DMS153 treated with DMSO at 0.1 percent for 48 hours (cell line): Measurements from ENCODE around the gene TFF2.

Experiments used
- DNase-seq: peaks from one replicate; lab custom pipeline; 2025; ENCODE audit not compliant: unreplicated experiment; lab: John Stamatoyannopoulos, UW

Gene TFF2

DNA sequence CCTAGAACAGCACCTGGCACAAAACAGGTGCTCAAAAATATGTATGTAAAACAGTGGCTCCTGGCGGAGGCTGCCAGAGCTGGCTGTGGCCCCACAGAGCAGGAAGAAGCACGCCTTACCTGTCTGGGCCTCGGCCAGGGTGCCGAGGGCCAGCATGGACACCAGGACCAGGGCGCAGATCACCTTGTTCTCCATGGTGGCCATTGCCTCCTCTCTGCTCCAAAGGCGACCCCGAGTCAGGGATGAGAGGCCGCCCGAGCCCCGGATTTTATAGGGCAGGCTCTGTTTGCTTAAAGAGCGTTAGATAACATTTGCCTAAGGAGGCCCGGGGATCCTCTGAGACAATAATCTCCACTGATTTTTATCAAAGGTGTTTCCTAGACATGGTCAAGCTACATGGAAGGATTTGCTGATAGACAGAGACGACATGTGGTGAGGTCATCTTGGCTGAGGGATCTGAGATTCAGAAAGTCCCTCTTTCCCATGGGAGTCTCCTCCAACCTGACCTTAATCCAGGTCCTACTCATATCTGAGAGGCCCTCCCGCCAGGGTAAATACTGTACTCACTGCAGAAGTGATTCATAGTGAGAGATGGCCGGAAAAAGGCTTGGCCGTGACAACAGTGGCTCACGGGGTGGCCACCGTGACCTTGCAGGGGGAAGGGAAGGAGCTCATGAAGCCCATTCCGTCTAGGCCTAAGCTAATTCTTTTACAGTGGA is 15.7 kb upstream of the TFF2 start, which contains the start of gene TFF1:
Gene TFF1, minus strand, starts transcription at position 244 of the 719 bp plus-strand sequence. Its CDS starts 40 bp downstream, at position 204.
- no peak for DNase-seq

DNA sequence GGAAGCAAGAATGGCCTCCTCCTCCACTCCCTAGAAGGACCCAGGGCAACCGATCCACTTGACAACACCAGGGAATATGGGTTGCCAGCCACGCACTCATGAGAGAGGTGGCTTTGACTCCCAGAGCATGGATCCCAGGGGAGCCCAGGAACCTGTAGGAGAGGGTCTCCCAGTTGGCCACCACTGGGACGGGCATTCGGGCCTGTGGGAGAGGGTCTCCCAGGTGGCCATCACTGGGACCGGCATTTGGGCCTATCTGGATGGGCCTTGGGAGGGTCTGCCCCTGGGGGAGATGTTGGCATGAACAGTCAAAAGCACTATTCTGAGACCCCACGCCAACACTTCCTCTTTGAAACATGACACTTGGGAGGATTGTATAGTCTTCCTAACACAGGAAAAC is 15.0 kb upstream of the TFF2 start:
- no peak for DNase-seq

DNA sequence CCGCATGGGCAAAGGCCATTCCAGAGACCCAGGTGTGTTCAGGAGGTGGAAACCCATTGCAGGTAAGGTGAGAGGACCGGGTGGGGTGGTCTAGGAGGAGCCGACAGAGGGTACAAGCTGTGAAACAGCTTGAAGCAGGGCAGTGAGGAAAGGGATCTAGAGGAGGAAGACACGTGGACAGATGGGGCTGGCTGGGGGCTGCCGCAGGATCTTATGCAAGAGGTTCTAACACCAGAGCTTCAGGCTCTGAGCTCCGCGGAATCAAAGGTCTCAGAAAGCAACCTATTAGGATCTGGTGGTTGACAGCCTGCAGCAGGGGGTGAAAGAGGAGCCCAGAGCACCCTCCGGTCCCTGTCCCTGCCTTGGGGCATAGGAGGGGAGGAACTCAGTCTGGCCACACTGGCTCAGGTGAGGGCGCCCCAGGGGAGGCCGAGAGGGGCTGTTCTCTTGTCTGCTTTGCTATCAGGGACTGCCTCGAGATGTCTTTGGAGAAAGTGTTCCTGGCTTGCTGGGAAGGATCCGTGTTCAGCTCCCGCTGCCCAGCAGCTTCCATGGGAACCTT is 13.6 kb upstream of the TFF2 start:
- DNase-seq: no peak

DNA sequence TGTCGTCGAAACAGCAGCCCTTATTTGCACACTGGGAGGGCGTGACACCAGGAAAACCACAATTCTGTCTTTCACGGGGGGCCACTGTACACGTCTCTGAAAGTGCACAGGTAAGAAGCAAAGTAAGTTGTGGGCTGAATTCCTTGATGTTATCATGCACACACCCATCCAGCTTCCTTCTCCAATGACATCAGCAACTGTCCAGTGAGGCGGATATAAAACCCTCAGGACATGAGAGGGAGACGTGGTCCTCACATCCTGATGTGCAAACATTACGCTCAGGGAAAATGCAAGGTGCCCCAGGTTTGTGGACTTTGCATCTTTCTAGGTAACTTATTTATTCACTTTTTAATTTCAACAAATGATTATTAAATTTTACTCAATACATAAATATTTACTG is 12.5 kb upstream of the TFF2 start:
- no peak for DNase-seq

DNA sequence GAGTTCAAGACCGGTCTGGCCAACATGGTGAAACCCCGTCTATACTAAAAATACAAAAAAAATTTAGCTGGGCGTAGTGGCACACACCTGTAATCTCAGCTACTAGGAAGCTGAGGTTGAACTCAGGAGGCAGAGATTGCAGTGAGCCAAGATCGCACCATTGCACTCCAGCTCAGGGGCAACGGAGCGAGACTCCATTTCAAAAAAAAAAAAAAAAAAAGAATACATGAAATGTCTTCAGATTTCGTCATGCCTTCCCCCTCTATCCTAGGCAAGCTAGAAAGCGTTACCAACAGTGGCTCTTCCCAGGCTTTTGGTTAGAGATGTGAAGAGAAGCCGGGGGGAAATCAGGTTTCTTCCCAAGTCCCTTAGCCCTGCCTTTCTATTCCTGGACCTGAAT is 11.9 kb upstream of the TFF2 start:
- no peak for DNase-seq

DNA sequence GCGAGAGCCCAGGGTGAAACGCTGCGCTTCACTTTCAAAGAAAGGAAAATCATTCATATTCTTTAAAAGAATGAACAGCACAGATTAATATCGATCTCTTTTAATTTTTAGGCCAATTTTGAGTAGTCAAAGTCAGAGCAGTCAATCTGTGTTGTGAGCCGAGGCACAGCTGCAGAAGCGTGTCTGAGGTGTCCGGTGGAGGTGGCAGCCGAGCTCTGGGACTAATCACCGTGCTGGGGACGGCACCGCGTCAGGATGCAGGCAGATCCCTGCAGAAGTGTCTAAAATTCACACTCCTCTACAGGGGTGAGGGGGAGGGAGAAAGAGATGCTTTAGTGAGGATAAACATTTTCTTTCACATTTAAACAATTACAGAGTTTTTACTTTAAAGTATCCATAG is 11.4 kb upstream of the TFF2 start:
- no peak for DNase-seq

DNA sequence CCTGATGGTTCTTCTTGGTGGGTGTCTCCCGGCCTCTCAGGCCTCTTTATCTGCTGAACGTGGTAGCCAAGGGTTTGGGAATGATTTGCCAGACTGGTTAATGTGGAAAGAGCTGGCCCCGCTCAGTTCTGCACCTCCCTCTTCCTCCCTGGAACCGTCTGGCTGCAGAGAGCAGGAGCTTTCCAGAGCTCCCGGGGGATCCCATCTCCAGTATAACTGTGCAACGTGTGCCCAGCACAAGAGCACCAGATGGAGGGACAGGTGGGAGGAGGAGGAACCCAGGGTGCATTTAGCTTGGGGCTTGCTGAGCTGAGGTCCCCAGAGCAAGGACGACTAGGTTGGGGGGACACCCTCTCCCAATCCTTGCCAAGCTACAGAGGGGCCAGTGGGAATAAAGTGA is 10.5 kb upstream of the TFF2 start:
- DNase-seq: no peak

DNA sequence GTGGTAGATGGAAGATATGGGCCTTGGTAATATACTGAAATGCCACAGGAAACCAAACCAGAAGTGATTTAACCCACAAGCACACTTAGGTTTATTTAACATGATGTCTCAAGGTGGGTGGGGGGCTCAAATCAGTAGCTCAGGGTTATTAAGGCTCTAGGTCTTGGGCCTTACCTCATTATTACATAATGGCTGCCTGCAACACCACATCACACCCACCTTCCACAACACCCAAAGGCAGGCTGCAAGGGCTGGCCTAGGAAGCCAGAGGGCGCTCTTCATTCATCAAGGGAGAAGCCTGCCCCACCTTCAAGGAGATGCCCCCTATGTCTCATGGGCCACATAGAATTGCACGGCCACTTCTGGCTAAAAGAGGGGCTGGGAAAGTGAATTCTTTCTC is 9.5 kb upstream of the TFF2 start:
- DNase-seq: no peak

DNA sequence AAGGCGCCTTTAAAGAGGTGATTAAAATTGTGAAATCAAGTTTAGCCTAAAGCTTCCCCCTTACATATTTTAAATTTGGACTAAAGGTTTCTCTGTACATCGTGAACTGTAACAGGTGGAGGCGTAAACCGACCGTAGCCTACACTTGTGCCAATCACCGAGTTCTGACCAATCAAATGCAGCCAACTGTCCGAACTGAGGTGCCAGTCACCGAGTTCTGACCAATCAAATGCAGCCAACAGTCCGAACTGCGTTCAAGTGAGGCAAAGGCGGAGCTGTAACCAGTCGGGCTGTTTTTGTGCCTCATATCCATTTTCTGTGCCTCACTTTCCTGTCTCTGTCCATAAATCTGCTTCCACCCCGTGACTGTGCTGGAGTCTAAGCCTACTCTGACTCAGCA is 8.1 kb upstream of the TFF2 start:
- no peak for DNase-seq

DNA sequence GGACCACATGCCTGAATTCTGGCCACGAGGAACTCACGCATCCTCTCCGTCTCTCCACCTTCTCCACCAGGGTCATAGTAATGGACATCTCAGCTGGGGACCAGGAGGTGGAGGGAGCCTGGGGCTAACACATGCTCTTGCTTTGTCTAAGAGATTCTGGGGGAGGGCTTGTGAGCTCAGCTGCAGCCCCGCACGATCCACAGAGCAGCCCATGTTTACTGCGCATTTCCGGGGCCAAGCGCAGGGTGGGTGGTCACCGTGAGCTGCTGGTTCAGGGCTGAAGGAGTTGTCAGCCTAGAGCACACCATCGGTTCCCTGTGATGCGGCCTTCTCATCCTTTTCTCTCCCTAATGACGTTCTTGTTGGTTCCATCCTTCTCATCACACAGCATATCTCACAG is 7.5 kb upstream of the TFF2 start:
- DNase-seq: no peak

DNA sequence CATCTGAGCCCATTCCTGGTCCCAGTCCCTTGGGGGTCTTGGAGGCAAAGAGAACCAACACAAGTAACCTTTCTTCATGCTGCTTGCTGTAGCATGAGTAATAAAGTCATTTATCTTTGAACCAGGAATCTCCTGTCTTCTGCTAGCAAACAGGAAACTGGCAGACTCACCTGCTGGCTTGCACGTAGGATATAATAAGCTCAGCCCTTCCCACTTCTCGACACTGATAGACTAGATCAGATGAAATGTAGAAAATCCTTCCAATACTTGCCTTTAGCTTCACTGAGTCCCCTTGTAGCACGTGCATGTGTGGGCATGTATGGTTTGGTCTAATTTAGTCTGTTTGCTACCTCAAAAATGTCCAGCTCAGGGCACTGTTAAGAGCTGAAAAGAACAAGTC is 6.5 kb upstream of the TFF2 start:
- no peak for DNase-seq

DNA sequence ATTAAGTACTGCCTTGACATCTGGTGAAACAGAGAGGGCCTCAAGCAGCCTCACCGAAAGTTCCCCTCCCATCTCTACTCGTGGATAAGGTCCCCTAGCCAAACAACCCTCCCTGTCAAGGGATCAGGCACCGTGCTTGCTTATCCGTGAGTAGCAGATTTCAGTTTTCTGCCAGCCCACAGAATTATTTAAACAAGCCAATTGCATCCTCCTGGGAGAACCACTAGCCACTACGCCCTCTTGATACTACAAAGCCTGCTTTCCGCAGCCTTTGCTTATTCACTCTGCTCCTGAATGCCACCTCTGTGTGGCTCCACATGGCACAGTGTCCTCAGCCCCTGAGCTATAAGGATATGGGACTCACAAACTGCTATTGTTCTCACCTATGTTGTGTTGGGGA is 5.9 kb upstream of the TFF2 start:
- DNase-seq: no peak

DNA sequence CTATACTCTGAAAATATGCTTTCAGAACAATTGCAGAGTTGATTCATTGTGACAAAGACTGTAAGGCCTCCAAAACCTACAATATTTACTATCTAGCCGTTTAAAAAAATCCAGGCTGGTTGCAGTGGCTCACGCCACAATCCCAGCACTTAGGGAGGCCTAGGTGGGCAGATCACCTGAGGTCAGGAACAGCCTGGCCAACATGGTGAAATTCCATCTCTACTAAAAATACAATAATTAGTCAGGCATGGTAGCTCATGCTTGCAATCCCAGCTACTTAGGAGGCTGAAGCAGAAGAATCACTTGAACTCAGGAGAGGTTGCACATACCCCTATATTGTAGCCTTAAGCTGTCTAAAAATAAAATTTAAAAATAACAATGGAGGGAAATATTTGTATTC is 5.3 kb upstream of the TFF2 start:
- DNase-seq: no peak

DNA sequence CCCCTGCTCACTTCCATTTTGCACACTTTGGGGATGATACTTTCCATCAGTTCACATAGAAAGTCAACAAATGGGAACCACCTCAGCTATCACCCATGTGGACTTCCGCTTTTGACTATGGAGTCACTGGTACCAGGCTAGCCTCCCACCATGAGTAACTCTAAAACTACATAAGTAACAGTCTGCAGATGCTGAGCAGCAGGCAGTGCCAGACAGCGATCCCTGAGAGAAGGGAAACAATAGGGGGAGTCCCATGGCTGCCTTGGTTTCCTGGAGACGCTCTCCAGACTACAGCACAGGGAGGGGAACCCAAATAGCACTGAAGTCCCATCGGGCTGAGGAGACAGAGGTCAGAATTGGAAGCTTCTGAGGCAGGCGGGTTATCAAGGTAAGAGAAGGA is 2.8 kb upstream of the TFF2 start:
- DNase-seq: no peak

DNA sequence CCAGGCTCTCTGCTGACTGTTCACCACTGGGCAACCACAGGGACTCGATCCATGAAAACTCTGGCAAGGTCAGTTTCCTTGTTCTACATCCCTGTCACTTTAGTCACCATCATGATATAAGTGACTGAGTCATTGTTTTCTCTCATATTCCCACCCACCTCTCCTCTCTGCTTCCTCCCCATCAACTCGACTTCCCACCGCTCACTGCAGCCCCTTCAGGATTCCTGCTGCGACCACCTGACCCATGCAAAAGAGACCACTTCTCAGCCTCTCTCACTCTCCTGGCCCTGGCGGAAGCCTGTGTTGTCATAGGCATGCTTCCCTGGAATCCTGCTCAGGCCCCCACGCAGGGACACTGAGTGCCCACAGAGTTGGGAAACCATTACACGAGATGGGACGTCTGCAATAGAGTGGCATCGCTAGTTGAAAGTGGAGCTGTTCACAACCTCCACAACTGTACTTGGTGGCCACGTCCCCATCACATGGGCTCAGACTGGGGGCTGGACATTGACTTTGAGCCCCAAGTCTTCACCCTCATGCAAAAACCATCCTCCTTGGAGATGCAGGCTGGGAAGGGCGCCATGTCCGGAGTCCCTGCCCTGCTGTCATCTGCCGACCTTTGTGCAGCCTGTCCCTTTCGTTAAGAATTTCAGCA is 1.8 kb upstream of the TFF2 start:
- no peak for DNase-seq

DNA sequence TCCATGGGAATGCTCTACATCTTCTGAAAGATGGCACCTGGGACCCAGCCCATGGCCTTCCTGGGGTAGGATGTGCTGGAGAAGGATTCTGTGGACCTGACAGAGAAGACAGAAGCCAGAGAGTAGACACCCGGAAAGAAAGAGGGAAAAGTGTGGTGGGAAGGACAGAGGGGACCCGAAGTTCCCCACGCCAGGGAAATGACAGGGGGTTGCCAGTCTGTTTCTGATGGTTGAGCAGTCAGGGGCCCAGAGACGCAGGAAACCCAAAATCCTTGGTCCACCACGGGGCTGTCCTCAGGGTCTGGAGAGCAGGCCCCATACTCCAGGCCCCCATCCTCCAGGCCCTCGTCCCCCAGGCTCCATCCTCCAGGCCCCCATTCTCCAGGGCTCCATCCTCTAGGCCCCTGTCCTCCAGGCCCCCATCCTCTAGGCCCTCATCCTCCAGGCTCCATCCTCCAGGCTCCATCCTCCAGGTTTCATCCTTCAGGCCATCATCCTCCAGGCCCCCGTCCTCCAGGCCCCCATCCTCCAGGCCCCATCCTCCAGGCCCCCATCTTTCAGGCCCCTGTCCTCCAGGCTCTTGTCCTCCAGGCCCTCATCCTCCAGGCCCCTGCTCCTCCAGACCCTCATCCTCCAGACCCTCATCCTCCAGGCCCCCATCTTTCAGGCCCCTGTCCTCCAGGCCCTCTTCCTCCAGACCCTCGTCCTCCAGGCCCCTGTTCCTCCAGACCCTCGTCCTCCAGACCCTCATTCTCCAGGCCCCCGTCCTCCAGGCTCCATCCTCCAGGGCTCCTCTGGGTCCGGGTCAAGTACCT is 1.0 kb upstream of the TFF2 start:
- DNase-seq: no peak

DNA sequence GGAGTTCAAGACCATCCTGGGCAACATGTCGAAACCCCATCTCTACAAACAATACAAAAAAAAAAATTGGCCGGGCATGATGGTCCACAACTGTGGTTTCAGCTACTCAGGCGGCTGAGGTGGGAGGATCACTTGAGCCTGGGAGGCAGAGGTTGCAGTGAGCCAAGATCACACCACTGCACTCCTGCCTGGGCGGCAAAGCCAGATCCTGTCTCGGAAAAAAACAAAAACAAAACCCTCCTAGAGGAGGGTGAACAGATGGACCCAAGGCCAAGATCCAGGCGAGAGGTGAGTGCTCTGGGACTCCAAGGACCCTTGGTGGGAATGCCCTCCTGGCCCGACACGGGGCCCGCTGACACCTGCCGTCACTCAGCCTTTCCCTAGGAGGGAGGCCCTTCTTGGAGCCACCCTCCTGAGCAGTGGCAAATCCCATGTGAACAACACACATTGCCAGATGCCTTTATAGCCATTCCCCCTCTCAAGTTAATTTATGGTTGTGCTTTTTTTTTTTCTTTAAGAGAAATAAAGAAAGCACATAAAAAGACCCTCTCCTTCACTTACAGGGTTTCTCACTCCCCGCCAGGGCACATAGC is 380 bp downstream of the TFF2 start:
- no peak for DNase-seq

DNA sequence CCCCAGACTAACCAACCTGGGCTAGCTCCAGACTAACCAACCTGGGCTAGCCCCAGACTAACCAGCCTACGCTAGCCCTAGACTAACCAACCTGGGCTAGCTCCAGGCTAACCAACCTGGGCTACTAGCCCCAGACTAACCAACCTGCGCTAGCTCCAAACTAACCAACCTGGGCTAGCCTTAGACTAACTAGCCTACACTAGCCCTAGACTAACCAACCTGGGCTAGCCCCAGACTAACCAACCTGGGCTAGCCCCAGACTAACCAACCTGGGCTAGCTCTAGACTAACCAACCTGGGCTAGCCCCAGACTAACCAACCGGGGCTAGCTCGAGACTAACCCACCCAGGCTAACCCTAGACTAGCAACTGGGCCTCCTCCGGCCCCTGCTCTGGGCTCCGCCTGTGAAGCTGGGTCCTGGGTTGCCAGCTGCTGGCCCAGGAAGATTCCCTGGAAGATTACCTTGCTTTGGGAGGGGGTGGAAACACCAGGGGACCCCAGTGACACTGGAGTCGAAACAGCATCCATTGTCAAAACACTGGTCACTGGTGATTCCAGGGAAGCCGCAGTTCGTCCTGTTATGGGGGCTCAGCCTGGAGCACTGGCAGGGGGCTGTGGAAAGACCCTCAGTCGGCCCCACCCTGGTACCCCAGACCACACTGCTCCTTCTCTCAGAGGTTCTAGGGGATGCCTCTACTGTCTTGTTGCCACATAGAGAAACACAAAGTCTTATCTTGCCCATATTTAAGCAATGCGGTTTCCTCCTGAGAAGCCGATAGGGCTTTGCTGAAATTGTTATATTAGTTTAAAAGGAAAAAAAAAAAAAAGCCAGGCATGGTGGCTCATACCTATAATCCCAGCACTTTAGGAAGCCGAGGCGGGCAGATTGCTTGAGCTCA is 1.1 kb downstream of the TFF2 start:
- no peak for DNase-seq

DNA sequence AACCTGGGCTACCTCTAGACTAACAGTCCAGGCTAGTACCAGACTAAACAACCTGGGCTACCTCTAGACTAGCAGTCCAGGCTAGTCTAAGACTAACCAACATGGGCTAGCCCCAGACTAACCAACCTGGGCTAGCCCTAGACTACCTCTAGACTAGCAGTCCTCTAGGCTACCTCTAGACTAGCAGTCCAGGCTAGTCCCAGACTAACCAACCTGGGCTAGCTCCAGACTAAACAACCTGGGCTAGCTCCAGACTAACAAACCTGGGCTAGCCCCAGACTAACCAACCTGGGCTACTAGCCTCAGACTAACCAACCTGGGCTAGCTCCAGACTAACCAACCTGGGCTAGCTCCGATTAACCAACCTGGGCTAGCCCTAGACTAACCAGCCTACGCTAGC is 2.0 kb downstream of the TFF2 start:
- DNase-seq: no peak

DNA sequence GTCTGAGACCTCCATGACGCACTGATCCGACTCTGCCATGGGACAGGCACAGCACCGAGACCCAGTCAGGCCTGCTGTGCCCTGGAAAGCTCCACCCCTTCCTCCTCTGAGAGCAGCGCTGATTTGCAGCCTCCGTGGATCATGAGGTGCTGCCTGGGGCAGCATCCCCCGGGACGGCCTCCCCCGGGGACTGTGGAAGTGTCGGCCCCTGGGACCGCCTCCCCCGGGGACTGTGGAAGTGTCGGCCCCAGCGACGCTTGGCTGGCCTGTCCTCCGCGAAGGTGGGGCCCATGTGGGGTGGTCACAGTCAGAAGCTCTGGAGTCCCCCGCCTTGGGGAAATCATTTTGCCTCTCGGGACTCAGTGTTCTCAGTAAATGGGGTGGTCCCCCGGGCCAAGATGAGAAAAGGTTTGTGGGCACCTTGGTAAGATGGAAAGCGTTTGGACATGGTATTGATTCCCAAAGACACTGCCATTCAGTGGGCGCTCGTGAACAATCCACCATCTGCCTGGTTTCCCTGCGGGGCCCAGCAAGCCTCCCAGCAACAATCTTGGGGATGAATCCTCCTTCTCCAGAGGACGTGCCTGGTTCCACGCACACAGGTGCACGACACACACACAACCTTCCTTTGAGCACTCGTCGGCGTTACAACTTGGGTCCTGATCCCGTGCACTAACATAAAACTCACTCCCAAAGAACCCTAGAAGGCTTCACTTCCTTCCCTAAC is 3.0 kb downstream of the TFF2 start:
- DNase-seq: no peak
